Liver (tissue), 9 donors: ENCODE results near the gene ZNF512. TPM values are rescaled to one million over a fixed set of nuclear protein-coding genes. Genes with fewer than 3 reads are reported as not detected.
"Not testable (repeated sequence)": the region's sequence is repeated elsewhere in the genome, so short reads cannot be mapped to it uniquely, and the experiment has no call there.

ENCODE experiments used
- DNase-seq: peaks from one replicate; pipeline ENCODE4 v3.0.0-alpha.2; 2017; ENCODE audit warnings: low spot score
- H3K27ac ChIP-seq, 2 donors: one replicate each; pipeline ENCODE4 v1.7.0; 2013; ENCODE audit warnings: inconsistent platforms in 2 of 2, low read length in 2 of 2, control low read depth in 1 of 2, low read depth in 1 of 2, mild to moderate bottlenecking in 1 of 2
- H3K27me3 ChIP-seq, 4 donors: one replicate each; pipeline versions ENCODE4 v1.6.1 to v1.7.0; 2013; ENCODE audit warnings: low read length in 3 of 4, inconsistent platforms in 1 of 4, mild to moderate bottlenecking in 1 of 4, moderate library complexity in 1 of 4; ENCODE audit not compliant: control insufficient read depth in 4 of 4, insufficient read depth in 4 of 4
- H3K36me3 ChIP-seq, 4 donors: one replicate each; pipeline versions ENCODE4 v1.6.1 to v1.7.0; 2013; ENCODE audit warnings: low read length in 3 of 4, mild to moderate bottlenecking in 3 of 4, low read depth in 1 of 4, moderate library complexity in 1 of 4; ENCODE audit not compliant: control insufficient read depth in 4 of 4, insufficient read depth in 3 of 4
- H3K4me1 ChIP-seq, 4 donors: one replicate each; pipeline versions ENCODE4 v1.6.1 to v1.7.0; 2013; ENCODE audit warnings: low read length in 3 of 4, mild to moderate bottlenecking in 3 of 4, moderate library complexity in 1 of 4; ENCODE audit not compliant: control insufficient read depth in 4 of 4, insufficient read depth in 4 of 4
- H3K4me3 ChIP-seq, 3 donors: one replicate each; pipeline versions ENCODE4 v1.6.1 to v1.7.0; 2013; ENCODE audit warnings: low read length in 3 of 3, control low read depth in 1 of 3, low read depth in 1 of 3, mild to moderate bottlenecking in 1 of 3
- H3K9ac ChIP-seq, 2 donors: one replicate each; pipeline ENCODE4 v1.7.0; 2013; ENCODE audit warnings: low read length in 2 of 2, mild to moderate bottlenecking in 2 of 2, moderate library complexity in 2 of 2, control low read depth in 1 of 2, low read depth in 1 of 2
- H3K9me3 ChIP-seq, 4 donors: one replicate each; pipeline versions ENCODE4 v1.6.1 to v1.7.0; 2013; ENCODE audit warnings: low read length in 3 of 4; ENCODE audit not compliant: control insufficient read depth in 4 of 4
- EGR1 ChIP-seq, 2 donors: IDR thresholded peaks; 2 replicates each; pipeline ENCODE4 v1.6.1; 2016 to 2018; ENCODE audit warnings: antibody characterized with exemption in 2 of 2, low read depth in 2 of 2
- FOXA2 ChIP-seq: IDR thresholded peaks from 2 replicates; pipeline ENCODE4 v1.6.1; 2016; ENCODE audit warnings: antibody characterized with exemption
- GABPA ChIP-seq, 2 donors: IDR thresholded peaks in 1 of 2; conservative IDR thresholded peaks in 1 of 2; 2 replicates each; pipeline ENCODE4 v1.6.1; 2016; ENCODE audit warnings: antibody characterized with exemption in 2 of 2, mild to moderate bottlenecking in 1 of 2, moderate library complexity in 1 of 2
- HNF4G ChIP-seq: IDR thresholded peaks from 2 replicates; pipeline ENCODE4 v1.6.1; 2016; ENCODE audit warnings: antibody characterized with exemption
- REST ChIP-seq: IDR thresholded peaks from 2 replicates; pipeline ENCODE4 v1.6.1; 2016; ENCODE audit warnings: antibody characterized with exemption, mild to moderate bottlenecking
- SP1 ChIP-seq: IDR thresholded peaks from 2 replicates; pipeline ENCODE4 v1.6.1; 2018; ENCODE audit warnings: antibody characterized with exemption, mild to moderate bottlenecking
- TAF1 ChIP-seq: conservative IDR thresholded peaks from 2 replicates; pipeline ENCODE4 v1.6.1; 2016; ENCODE audit warnings: antibody characterized with exemption, mild to moderate bottlenecking
- YY1 ChIP-seq: IDR thresholded peaks from 2 replicates; pipeline ENCODE4 v1.6.1; 2016; ENCODE audit warnings: antibody characterized with exemption, mild to moderate bottlenecking
- WGBS: extraction: QIAGEN DNeasy Blood & Tissue Kit; methylation state at CpG from one replicate; pipeline ENCODE4 v1.1.7; 2013; 5-methylcytosine and 5-hydroxymethylcytosine counted together
- polyA plus RNA-seq, 2 donors: library from polyadenylated mRNA; stranded (reverse) in 1 of 2; unstranded in 1 of 2; fragments of 200-250 nt in 1 of 2; fragments of >200 nt in 1 of 2; fragmentation: Nextera tagmentation in 1 of 2; extraction: Ambion mirVana in 1 of 2; gene quantifications; one replicate each; pipeline versions ENCODE4 v1.2.1 to v1.2.3, GENCODE V29; 2013 to 2015
- total RNA-seq, 2 donors: library from RNA; depleted of rRNA; stranded (reverse); fragments of >200 nt; gene quantifications; one replicate each; pipeline ENCODE4 v1.2.3, GENCODE V29; 2014
- donor health status: healthy.
- donor health status: healthy.
- donor health status: healthy.
- donor health status: healthy.
- donor health status: healthy.

Gene ZNF512
- total and polyA plus RNA-seq, 4 donors = 3.3 to 13.0 (median 7.1) TPM

DNA sequence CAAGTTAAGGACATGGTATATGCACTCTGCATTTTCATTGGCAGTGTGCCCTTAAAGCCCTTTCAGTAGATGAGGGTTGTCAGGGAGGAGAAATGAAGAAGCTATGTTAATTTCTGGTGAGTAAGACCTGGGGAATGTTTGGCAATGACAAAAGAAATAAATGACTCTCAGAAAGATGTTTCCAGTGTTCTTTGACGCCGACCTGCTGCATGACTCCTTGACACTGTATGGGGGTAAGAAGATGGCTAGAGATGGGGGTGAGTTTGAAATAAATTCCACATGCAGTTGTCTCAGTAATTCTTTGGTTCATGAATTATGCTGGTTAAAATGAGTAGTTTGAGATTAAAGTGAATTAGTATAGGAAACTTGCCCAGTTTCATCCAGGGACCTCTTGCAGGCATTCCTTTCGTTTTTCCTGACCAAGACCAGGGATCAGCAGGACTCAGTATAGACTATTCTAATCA is 40.1 kb downstream of the ZNF512 start:
- no peaks in the 10 kb centered on the region for H3K27me3 ChIP-seq
- H3K27ac ChIP-seq = no peak overlapping the region
- no peaks in the 10 kb centered on the region for H3K9me3 ChIP-seq
- H3K4me1 ChIP-seq = peaks cover 0 to 3% (median 2%) of the 10 kb centered on the region in 4 donors
- no peak overlapping the region for H3K4me3 ChIP-seq
- no peak for DNase-seq
- H3K9ac ChIP-seq = no peak overlapping the region
- WGBS = 92% methylated on average over 3 of the region's 3 CpGs
- TF ChIP-seq REST = no peak
- peaks cover 3 to 33% (median 22%) of the 10 kb centered on the region in 4 donors for H3K36me3 ChIP-seq

- Histone ChIP-seq H3K4me3 (no peak overlapping the region), H3K9ac (no peak overlapping the region), H3K27ac (no peak overlapping the region), H3K36me3 (peaks cover 3 to 28% (median 16%) of the 10 kb centered on the region in 4 donors), H3K9me3 (no peaks in the 10 kb centered on the region), H3K4me1 (peaks cover 0 to 16% (median 13%) of the 10 kb centered on the region in 4 donors), H3K27me3 (no peaks in the 10 kb centered on the region)
- DNase-seq = no peak
- TF ChIP-seq GABPA (IDR thresholded peaks at IDR 0.05 in 1 of 2, conservative IDR thresholded peaks at IDR 0.05 in 1 of 2) = no peak
- no peak for TF ChIP-seq SP1
- no peak for TF ChIP-seq TAF1
- no peak for TF ChIP-seq REST
- TF ChIP-seq YY1 = no peak
- no peak for TF ChIP-seq HNF4G
- TF ChIP-seq EGR1 (IDR thresholded peaks at IDR 0.05; ENCODE audit: low read depth in 2 of 2) = no peak
- TF ChIP-seq FOXA2 = no peak
These were observed 42.1 kb downstream of the ZNF512 start for GRCh38 chr2:27624943-27625342.

DNA sequence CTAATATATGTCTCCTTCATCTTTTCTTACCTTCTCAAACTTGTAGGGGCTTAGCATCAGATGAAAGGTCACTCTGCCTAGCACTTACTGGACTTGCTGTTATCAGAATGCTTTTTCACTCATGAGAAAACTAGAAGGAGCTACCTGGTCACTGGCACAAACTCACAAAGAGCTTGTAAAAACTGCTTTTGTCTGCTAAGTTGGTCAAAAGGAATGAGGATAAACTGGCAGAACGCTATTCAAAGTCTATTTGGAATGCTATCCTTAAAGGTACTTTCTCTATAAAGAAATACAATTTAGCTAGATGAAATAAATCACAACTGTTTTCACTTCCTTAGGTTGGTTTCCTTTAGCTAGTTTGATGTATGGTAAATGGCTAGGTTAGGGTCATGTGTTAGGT is 43.5 kb downstream of the ZNF512 start:
- peaks cover under 1 to 21% (median 13%) of the 10 kb centered on the region in 4 donors for H3K36me3 ChIP-seq
- not testable (repeated sequence) for H3K27ac ChIP-seq, H3K27me3 ChIP-seq, DNase-seq, H3K9ac ChIP-seq, H3K4me3 ChIP-seq, H3K9me3 ChIP-seq
- H3K4me1 ChIP-seq = peaks cover 0 to 19% (median 14%) of the 10 kb centered on the region in 4 donors
- 88% methylated on average over 1 of the region's 1 CpG for WGBS
